ENCODE data around the gene TENT5C. TPM values are rescaled to one million over a fixed set of nuclear protein-coding genes. Genes with fewer than 3 reads are reported as not detected.

TENT5C gene
- total RNA-seq, 1 donor from 2014 or later = 0.79 TPM

GRCh38 chr1:117591252-117591651, 14.6 kb upstream of the TENT5C start:
- no peak for DNase-seq (ENCODE audit: low read depth in 2 of 2)

DNA sequence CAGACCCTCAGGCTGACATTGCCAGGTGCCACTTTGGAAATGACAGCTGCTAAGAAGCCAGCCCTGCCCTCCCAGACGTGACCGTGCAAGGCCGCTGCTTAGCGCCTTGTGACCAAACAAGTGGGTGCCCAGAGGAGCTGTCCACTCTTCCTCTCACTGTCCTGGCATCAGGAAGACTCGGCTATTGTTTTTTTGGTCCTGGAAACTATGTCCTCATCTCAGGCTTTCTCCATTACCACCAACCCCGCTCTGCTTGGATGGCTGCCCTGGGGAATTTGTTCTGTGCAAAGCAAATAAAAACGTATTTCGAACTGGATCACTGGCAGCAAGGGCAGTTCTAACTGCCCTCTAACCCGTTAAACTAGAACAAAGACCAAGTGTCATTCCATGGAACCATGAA, 13.7 kb upstream of the TENT5C start:
- peak in 1 of 2 donors; percentile 37 for DNase-seq (ENCODE audit: low read depth in 2 of 2)

GRCh38 chr1:117594261-117594990, 11.4 kb upstream of the TENT5C start:
- no peak for DNase-seq (ENCODE audit: low read depth in 2 of 2)

DNA sequence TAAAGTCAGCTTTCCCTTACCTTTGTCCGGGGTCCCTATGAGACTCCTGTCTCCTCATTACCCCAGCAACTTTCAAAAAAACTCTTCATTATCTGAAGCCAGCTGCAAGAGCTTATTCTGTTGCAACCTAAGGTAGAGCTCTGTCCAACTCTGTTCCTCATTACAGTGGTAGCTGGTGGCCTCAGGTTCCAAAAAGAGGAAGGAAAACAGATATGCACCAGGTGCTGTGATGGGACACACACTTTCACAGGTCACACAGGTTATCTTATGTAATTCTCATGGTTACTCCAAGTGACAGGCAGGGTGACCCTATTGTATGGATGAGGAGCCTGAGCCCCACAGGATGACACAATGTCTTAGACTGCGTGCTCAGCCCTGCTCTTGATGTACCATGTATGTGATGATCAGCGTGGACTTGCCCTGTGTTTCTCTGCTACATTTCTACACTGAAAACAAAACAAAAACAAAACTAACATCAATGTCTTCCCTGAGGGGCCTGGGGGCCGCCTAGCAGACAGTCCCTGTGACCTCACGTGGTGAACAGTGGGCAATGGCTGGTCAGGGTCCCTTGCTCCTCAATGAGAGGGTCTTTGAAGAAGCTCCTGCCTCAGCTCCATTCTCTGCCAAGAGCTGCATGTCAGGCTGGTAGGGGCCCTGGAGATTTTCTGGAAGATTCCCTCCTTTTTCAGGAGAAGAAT, 9.7 kb upstream of the TENT5C start:
- DNase-seq (ENCODE audit: low read depth in 2 of 2) = no peak

DNA sequence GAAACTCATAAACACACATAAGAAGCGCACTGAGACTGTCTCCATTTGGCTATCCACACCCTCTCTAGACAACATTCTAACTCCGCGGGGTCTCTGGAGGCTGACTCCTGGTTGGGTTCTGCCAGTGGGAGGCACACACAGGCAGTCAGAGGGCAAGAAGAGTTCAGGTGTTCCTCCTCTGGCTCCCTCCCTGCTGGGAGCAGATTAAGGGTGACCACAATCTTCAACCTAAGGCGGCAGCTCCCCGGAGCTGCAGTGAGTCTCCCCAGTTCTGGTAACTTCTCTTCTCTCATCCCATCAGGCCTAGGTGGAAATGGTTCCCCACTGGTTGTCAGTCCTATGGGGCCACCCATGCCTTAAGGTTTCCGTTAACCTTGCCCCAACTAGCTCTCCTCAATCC, 7.4 kb upstream of the TENT5C start:
- DNase-seq (ENCODE audit: low read depth in 2 of 2) = no peak

GRCh38 chr1:117599286-117600221, 6.3 kb upstream of the TENT5C start:
- no peak for DNase-seq (ENCODE audit: low read depth in 2 of 2)

DNA sequence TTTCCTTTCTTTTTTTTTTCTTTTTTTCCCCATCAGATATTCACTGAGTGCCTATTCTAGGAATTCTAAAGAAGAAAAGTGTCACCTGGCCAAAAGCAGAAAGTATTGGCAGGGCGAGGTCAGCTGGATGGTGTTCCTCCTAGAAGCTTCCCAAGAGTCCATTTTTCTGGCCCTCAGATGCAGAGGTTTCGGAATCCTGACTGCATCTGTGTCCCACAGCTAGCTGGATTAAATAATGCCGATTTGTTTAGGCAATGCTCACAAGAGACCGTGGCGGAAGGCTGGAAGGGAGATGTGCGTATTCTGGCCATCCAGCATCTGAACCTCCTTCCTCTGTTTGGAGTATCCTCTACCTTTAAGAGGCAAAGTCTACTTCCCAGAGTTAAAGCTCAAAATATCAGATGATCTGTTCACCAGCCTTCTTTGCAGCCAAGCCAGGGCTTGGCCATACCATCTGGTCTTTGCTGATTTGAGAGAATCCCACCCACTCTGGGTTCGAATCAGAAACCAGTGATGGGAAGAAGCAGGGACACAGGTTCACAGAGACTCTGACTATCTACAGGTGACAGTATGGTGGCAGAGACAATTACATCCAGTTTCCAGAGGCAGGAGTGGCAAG, 5.4 kb upstream of the TENT5C start:
- no peak for DNase-seq (ENCODE audit: low read depth in 2 of 2)

DNA sequence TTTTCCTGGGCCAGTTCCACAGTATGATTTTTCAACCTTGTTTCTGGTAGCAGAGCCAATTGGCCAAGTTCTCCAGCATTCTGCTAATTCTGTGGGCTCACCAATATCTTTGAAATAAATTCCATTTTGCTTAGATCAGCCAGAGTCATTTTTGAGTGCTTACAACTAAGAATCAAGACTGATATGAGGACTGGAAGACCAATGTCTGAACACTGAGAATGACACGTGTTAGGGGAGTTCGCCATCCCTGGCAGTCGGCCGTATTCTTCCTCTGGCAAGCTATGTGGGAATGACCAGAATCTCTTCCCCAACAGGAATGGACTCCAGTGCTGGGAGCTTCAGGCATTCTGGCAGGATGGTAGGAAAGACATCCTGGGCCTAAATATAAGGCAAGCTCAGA, 4.9 kb upstream of the TENT5C start:
- DNase-seq (ENCODE audit: low read depth in 2 of 2) = no peak

GRCh38 chr1:117602862-117603261, 3.0 kb upstream of the TENT5C start:
- DNase-seq (ENCODE audit: low read depth in 2 of 2) = no peak

GRCh38 chr1:117605164-117605773, 579 bp upstream of the TENT5C start:
- DNase-seq (ENCODE audit: low read depth in 2 of 2) = peak; percentile 3 to 54

GRCh38 chr1:117606649-117607430, 992 bp downstream of the TENT5C start:
- peak; percentile 23 to 33 for DNase-seq (ENCODE audit: low read depth in 2 of 2)

GRCh38 chr1:117607471-117607870, 1.6 kb downstream of the TENT5C start:
- DNase-seq (ENCODE audit: low read depth in 2 of 2) = no peak

GRCh38 chr1:117608115-117608615, 2.3 kb downstream of the TENT5C start:
- no peak for DNase-seq (ENCODE audit: low read depth in 2 of 2)

GRCh38 chr1:117608758-117609157, 2.9 kb downstream of the TENT5C start:
- DNase-seq (ENCODE audit: low read depth in 2 of 2) = no peak

DNA sequence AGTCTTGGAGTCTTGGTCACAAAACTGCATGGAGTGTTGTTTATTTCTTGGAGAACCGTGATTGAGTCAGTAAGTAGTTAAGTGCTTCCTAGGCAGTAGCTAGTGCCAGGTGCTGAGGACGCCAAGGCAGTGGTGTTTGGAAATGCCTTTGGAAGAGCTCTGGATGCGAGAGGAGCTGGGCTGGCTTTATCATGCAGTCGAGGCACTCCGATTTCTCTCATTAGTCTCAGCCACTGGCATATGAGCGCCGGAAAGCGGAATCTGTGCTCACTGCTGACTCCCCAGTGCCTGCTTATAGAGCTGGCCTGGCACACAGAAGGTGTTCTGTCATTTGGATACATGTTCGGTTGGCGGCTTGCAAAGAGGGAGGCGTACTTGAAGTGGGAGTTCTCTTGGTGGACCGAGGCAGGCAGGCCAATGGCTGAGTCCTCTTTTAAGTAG, 3.6 kb downstream of the TENT5C start:
- DNase-seq (ENCODE audit: low read depth in 2 of 2) = no peak

DNA sequence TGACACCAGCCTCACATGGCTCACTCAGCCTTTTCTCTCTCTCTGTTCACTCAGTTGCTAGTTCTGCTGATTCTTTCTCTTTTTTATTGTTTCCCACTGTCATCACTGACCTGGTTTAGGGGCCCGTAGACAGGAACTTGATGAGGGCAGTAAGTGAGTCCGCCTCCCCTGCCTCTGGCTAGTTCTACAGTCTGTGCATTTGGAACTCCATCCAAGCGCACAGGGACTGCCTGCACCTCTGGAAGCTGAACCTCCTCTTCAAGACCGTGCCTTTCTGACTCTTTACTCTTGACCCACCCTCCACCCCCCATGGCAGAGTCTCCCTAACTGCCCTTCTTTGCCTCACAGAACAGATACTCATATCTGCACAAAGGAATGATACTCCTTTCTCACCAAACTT, 4.2 kb downstream of the TENT5C start:
- DNase-seq (ENCODE audit: low read depth in 2 of 2) = no peak

GRCh38 chr1:117611121-117611601, 5.3 kb downstream of the TENT5C start:
- DNase-seq (ENCODE audit: low read depth in 2 of 2) = no peak

DNA sequence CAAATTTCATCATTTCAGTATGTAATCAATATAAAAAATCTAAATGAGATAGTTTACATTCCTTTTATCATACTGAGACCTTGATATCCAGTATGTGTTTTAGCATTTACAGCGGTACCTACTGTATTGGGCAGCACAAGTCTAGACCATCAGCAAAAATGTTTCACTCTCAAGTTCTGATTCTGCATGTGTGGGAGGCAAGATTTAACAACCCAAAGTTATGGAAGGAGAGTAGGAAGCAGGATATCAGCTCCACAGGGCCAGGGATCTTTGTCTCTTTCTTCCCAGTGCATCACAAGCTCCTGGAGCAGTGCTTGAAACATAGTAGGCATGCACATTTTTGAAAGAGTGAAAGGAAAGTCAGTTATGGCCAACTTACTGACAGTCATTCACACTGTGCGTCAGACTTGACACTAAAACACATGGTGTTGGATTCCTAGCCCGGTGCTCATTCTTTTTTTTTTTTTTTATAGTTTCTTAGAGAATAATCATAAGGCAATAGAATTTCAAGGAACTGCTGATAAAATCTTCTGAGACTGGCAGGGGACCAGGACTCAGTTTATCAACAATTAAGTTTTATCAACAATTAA, 6.1 kb downstream of the TENT5C start:
- no peak for DNase-seq (ENCODE audit: low read depth in 2 of 2)

DNA sequence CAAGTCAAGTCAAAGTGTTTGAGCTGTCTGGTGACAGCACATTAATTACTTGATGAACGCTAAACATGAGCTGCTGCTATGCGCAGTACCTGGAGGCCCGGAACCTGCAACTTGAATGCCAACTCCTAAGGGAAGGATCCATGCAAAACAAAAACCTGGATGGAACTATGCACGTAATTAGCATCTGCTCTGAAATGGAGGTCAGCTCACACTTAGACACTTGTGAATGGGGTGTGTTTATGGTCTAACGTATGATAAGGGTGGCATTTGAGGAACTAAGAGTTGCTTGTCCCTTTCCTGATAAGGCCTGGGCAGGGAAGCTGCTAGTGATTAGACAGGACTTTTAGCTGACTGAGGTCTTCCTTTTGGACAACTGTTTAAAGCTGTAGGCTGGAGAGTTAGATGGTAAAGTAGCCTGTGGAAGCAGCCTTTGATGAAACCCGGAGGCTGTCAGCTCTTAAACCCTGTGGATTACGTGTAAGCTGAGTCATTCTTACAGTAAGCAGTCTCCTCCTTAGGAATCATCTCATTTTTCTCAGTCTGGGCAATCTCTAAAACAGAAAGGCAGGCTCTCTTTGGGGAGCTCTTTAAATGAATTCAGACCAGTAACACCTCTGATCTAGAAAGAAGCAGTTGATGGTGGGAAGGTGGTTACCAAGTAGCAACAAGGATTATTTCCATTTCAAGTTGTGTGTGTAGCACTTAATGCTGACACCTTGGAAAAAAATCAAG, 6.8 kb downstream of the TENT5C start:
- DNase-seq (ENCODE audit: low read depth in 2 of 2) = peak in 1 of 2 donors; percentile 57
